Measurements from ENCODE around the gene KLF13. TPM values are rescaled to one million over a fixed set of nuclear protein-coding genes. Genes with fewer than 3 reads are reported as not detected.

The KLF13 gene
- total RNA-seq, 6 experiments from 2014 or later, result 22.5 to 29.1 (median 23.5) TPM

- TF ChIP-seq, protein P1, sequence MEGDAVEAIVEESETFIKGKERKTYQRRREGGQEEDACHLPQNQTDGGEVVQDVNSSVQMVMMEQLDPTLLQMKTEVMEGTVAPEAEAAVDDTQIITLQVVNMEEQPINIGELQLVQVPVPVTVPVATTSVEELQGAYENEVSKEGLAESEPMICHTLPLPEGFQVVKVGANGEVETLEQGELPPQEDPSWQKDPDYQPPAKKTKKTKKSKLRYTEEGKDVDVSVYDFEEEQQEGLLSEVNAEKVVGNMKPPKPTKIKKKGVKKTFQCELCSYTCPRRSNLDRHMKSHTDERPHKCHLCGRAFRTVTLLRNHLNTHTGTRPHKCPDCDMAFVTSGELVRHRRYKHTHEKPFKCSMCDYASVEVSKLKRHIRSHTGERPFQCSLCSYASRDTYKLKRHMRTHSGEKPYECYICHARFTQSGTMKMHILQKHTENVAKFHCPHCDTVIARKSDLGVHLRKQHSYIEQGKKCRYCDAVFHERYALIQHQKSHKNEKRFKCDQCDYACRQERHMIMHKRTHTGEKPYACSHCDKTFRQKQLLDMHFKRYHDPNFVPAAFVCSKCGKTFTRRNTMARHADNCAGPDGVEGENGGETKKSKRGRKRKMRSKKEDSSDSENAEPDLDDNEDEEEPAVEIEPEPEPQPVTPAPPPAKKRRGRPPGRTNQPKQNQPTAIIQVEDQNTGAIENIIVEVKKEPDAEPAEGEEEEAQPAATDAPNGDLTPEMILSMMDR (IDR thresholded peaks at IDR 0.05), result no peak
- Mint-ChIP-seq H3K27ac (no peak overlapping the region), H3K4me1 (ENCODE audit: low read depth) (no peaks in the 10 kb centered on the region), H3K4me3 (no peak overlapping the region), H3K27me3 (ENCODE audit: insufficient read depth) (peaks cover 43% of the 10 kb centered on the region), H3K9me3 (peaks cover 16% of the 10 kb centered on the region; the same call in 1 of the 2 replicates), H3K36me3 (ENCODE audit: low read depth) (peaks cover 13% of the 10 kb centered on the region)
- no peak for DNase-seq
Observed at GRCh38 chr15:31317017-31317416, 9.6 kb upstream of the KLF13 start.

DNA sequence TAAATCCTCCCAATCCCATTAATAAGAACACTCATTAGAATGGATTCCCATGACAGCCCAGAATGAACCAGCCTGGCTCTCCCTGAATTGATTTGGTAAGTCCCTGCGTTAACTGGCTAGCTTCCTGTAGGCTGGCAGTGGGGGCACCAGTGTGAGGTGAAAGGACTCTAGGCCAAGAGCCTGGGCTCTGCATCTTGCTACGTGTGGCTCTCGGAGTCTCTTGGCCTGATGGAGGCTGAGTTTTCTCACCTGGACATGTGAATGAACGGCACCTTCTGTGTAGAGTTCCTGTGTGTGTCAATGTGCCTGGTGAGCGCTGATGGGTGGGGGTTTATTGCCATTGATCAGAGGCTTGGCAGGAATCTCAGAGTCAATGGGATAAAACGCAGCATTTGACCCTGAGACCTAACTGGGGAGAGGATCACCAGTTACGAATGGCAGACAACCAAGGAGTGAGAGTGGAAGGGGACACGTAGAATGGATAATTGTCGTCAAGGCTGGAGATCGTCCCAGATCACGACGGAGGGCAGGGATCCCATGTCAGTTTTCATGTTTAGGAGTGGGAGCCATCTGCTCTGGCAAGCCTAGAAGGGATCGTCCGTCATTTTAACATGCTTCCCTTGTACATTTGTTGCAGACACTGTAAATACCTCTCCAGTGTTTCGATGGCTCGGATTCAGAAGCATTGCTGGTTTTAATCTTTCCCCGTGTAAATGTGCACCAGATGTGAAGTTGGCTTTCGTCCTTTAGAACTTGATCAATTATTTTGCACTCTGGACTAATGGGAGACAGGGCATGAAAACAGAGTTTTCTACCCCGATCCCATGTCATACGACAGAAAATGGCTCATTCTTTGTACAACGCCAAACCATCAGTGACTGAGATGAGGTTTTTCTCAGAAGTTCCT, 9.0 kb upstream of the KLF13 start:
- no peak for DNase-seq
- peaks cover 13% of the 10 kb centered on the region for H3K36me3 Mint-ChIP-seq (ENCODE audit: low read depth)
- no peak overlapping the region for H3K4me3 Mint-ChIP-seq
- peaks cover 16% of the 10 kb centered on the region; the same call in 1 of the 2 replicates for H3K9me3 Mint-ChIP-seq
- TF ChIP-seq, protein P1 (IDR thresholded peaks at IDR 0.05), result no peak
- H3K27me3 Mint-ChIP-seq (ENCODE audit: insufficient read depth), result peaks cover 43% of the 10 kb centered on the region
- no peaks in the 10 kb centered on the region for H3K4me1 Mint-ChIP-seq (ENCODE audit: low read depth)
- no peak overlapping the region for H3K27ac Mint-ChIP-seq

DNA sequence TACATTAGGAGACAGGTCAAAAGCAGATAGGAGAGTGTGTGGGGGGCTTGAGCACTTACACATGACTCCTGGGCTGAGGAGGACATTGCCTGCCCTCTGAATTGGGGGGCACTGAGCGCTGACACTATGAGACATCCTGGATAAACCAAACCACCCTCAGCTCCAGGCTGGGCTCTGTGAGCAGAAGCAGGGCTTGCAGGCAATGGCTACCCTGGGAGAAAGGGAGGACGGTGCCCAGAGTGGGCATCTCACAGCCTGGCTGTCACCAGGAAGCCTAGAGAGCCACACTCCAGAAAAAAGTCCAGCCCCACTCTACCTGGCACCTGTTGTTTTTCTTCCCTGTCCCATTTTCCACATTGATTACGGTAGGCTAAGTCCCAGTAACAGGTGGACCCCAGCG, 8.2 kb upstream of the KLF13 start:
- TF ChIP-seq, protein P1 (IDR thresholded peaks at IDR 0.05), result no peak
- Mint-ChIP-seq H3K4me1 (ENCODE audit: low read depth) (no peaks in the 10 kb centered on the region), H3K27me3 (ENCODE audit: insufficient read depth) (peaks cover 43% of the 10 kb centered on the region), H3K9me3 (peaks cover 10% of the 10 kb centered on the region; the same call in 1 of the 2 replicates), H3K4me3 (no peak overlapping the region), H3K36me3 (ENCODE audit: low read depth) (peaks cover 13% of the 10 kb centered on the region), H3K27ac (no peak overlapping the region)
- no peak for DNase-seq

- Mint-ChIP-seq H3K27me3 (ENCODE audit: insufficient read depth) (peaks cover 42% of the 10 kb centered on the region), H3K4me3 (no peak overlapping the region), H3K4me1 (ENCODE audit: low read depth) (peaks cover 2% of the 10 kb centered on the region; the same call in 1 of the 2 replicates), H3K27ac (no peak overlapping the region), H3K9me3 (no peaks in the 10 kb centered on the region), H3K36me3 (ENCODE audit: low read depth) (peaks cover 6% of the 10 kb centered on the region; the same call in 1 of the 2 replicates)
- TF ChIP-seq, protein P1 (IDR thresholded peaks at IDR 0.05), result no peak
- no peak for DNase-seq
Observed at GRCh38 chr15:31320022-31320421, 6.6 kb upstream of the KLF13 start.

- peaks cover 6% of the 10 kb centered on the region; the same call in 1 of the 2 replicates for H3K36me3 Mint-ChIP-seq (ENCODE audit: low read depth)
- no peaks in the 10 kb centered on the region for H3K9me3 Mint-ChIP-seq
- no peak for DNase-seq
- H3K27me3 Mint-ChIP-seq (ENCODE audit: insufficient read depth), result peaks cover 36% of the 10 kb centered on the region
- H3K27ac Mint-ChIP-seq, result no peak overlapping the region
- no peak overlapping the region for H3K4me3 Mint-ChIP-seq
- H3K4me1 Mint-ChIP-seq (ENCODE audit: low read depth), result peaks cover 5% of the 10 kb centered on the region; the same call in 1 of the 2 replicates
- TF ChIP-seq, protein P1 (IDR thresholded peaks at IDR 0.05), result no peak
Observed at GRCh38 chr15:31321418-31321817, 5.2 kb upstream of the KLF13 start.
